ENCODE measurements around the gene MRTFA. TPM values are rescaled to one million over a fixed set of nuclear protein-coding genes. Genes with fewer than 3 reads are reported as not detected.

The MRTFA gene
- total RNA-seq, 4 donors from 2014 or later, result 45.5 to 90.2 (median 78.3) TPM

GRCh38 chr22:40368836-40369235 lies 267.7 kb downstream of the MRTFA start:
- no peak for ATAC-seq
- no peak for TF ChIP-seq POLR2AphosphoS5 (IDR thresholded peaks at IDR 0.05)
- TF ChIP-seq POLR2A (IDR thresholded peaks at IDR 0.05), result no peak
- no peak for TF ChIP-seq CTCF (IDR thresholded peaks at IDR 0.05)
- TF ChIP-seq EP300 (IDR thresholded peaks at IDR 0.05), result no peak
- no peaks in the 10 kb centered on the region for H3K9me3 ChIP-seq
- H3K4me1 ChIP-seq, result peaks cover 0 to 17% (median 3%) of the 10 kb centered on the region in 3 donors
- 75 to 81% methylated on average over 1 to 3 of the region's 3 CpGs for WGBS, 2 donors (ENCODE audit: low coverage in 1 of 2)
- no peak overlapping the region for H3K4me3 ChIP-seq
- peaks cover 0 to 51% of the 10 kb centered on the region in 2 donors for H3K36me3 ChIP-seq
- no peaks in the 10 kb centered on the region for H3K27me3 ChIP-seq
- no peak overlapping the region for H3K27ac ChIP-seq

- no peak for ATAC-seq
- H3K36me3 ChIP-seq, result peaks cover 0 to 59% of the 10 kb centered on the region in 2 donors
- no peak overlapping the region for H3K4me3 ChIP-seq
- TF ChIP-seq POLR2AphosphoS5 (IDR thresholded peaks at IDR 0.05), result no peak
- no peak for TF ChIP-seq CTCF (IDR thresholded peaks at IDR 0.05)
- no peak for TF ChIP-seq EP300 (IDR thresholded peaks at IDR 0.05)
- no peak for TF ChIP-seq POLR2A (IDR thresholded peaks at IDR 0.05)
- 67 to 84% methylated on average over 4 to 6 of the region's 6 CpGs for WGBS, 2 donors (ENCODE audit: low coverage in 1 of 2)
- H3K27me3 ChIP-seq, result no peaks in the 10 kb centered on the region
- H3K4me1 ChIP-seq, result peaks cover 0 to 17% (median 3%) of the 10 kb centered on the region in 3 donors
- no peak overlapping the region for H3K27ac ChIP-seq
- no peaks in the 10 kb centered on the region for H3K9me3 ChIP-seq
Measured at GRCh38 chr22:40368016-40368415, 268.5 kb downstream of the MRTFA start.

GRCh38 chr22:40367342-40367741 lies 269.2 kb downstream of the MRTFA start:
- TF ChIP-seq EP300 (IDR thresholded peaks at IDR 0.05) (no peak), CTCF (IDR thresholded peaks at IDR 0.05) (no peak), POLR2AphosphoS5 (IDR thresholded peaks at IDR 0.05) (no peak), POLR2A (IDR thresholded peaks at IDR 0.05) (no peak)
- no peak overlapping the region for H3K27ac ChIP-seq
- no peak overlapping the region for H3K4me3 ChIP-seq
- H3K9me3 ChIP-seq, result no peaks in the 10 kb centered on the region
- no peaks in the 10 kb centered on the region for H3K27me3 ChIP-seq
- peaks cover 0 to 66% of the 10 kb centered on the region in 2 donors for H3K36me3 ChIP-seq
- peaks cover 0 to 13% (median 3%) of the 10 kb centered on the region in 3 donors for H3K4me1 ChIP-seq
- 81 to 82% methylated on average over 5 to 6 of the region's 6 CpGs for WGBS, 2 donors (ENCODE audit: low coverage in 1 of 2)
- no peak for ATAC-seq

GRCh38 chr22:40366068-40366467 lies 270.5 kb downstream of the MRTFA start:
- no peak for ATAC-seq
- Histone ChIP-seq H3K36me3 (peaks cover 5 to 79% of the 10 kb centered on the region in 2 donors), H3K27ac (no peak overlapping the region), H3K9me3 (no peaks in the 10 kb centered on the region), H3K4me1 (peaks cover 0 to 1% (median 0%) of the 10 kb centered on the region in 3 donors), H3K27me3 (no peaks in the 10 kb centered on the region), H3K4me3 (no peak overlapping the region)
- TF ChIP-seq CTCF (IDR thresholded peaks at IDR 0.05), result no peak
- no peak for TF ChIP-seq POLR2A (IDR thresholded peaks at IDR 0.05)
- no peak for TF ChIP-seq POLR2AphosphoS5 (IDR thresholded peaks at IDR 0.05)
- no peak for TF ChIP-seq EP300 (IDR thresholded peaks at IDR 0.05)
- 92 to 100% methylated on average over 1 to 2 of the region's 2 CpGs for WGBS, 2 donors (ENCODE audit: low coverage in 1 of 2)

GRCh38 chr22:40364431-40364830 lies 272.1 kb downstream of the MRTFA start:
- Histone ChIP-seq H3K9me3 (no peaks in the 10 kb centered on the region), H3K4me1 (no peaks in the 10 kb centered on the region), H3K36me3 (peaks cover 6 to 95% of the 10 kb centered on the region in 2 donors), H3K27me3 (no peaks in the 10 kb centered on the region), H3K27ac (no peak overlapping the region), H3K4me3 (no peak overlapping the region)
- no peak for TF ChIP-seq CTCF (IDR thresholded peaks at IDR 0.05)
- 60 to 88% methylated on average over 1 of the region's 1 CpG for WGBS, 2 donors (ENCODE audit: low coverage in 1 of 2)
- no peak for ATAC-seq
